SU-DHL-6 (cell line): ENCODE data around the gene LAMA3.

Experiments
- H2AFZ ChIP-seq: fragments of 200-600 bp; sonication (generic); 2 replicates; pipeline ENCODE4 v1.6.1; 2014; ENCODE audit warnings: low read depth, mild to moderate bottlenecking, moderate library complexity, mixed read lengths, antibody characterized with exemption, low read length; ENCODE audit not compliant: severe bottlenecking
- H3F3A ChIP-seq: fragments of 200-600 bp; shearing (Covaris generic); 2 replicates; pipeline ENCODE4 v1.6.0; 2016; ENCODE audit warnings: antibody characterized with exemption, mild to moderate bottlenecking; ENCODE audit not compliant: insufficient read depth
- H3K27ac ChIP-seq: fragments of 200-600 bp; sonication (generic); 2 replicates; pipeline ENCODE4 v1.5.1; 2016; ENCODE audit warnings: low read depth, mild to moderate bottlenecking, low read length, moderate library complexity, mixed read lengths
- H3K27me3 ChIP-seq: fragments of 200-600 bp; sonication (generic), shearing (Covaris generic); 2 replicates; pipeline ENCODE4 v1.6.0; 2014; ENCODE audit warnings: mild to moderate bottlenecking, low read length
- H3K36me3 ChIP-seq: fragments of 200-600 bp; sonication (generic); 2 replicates; pipeline ENCODE4 v1.6.1; 2014; ENCODE audit warnings: mild to moderate bottlenecking, low read length, mixed read lengths
- H3K4me2 ChIP-seq: fragments of 300-600, 200-600 bp; shearing (Covaris generic), sonication (generic); 2 replicates; pipeline ENCODE4 v1.6.0; 2014; ENCODE audit warnings: low read length, low read depth, mild to moderate bottlenecking; ENCODE audit not compliant: poor library complexity, severe bottlenecking
- H3K4me3 ChIP-seq: fragments of 200-600 bp; sonication (generic); 2 replicates; pipeline ENCODE4 v1.5.1; 2014; ENCODE audit warnings: antibody characterized with exemption, low read length, mild to moderate bottlenecking, mixed read lengths; ENCODE audit not compliant: insufficient read depth, poor library complexity, severe bottlenecking
- H3K79me2 ChIP-seq: fragments of 200-600 bp; sonication (generic); 2 replicates; pipeline ENCODE4 v1.6.1; 2014; ENCODE audit warnings: mild to moderate bottlenecking, low read length, moderate library complexity; ENCODE audit not compliant: insufficient read depth
- H3K9ac ChIP-seq: fragments of 200-600 bp; sonication (generic); 2 replicates; pipeline ENCODE4 v1.7.0; 2014; ENCODE audit warnings: mild to moderate bottlenecking, low read length
- H3K9me2 ChIP-seq: fragments of 200-600 bp; sonication (generic); replicated peaks from 2 replicates; pipeline ENCODE4 v1.6.1; 2014; ENCODE audit warnings: low read length; ENCODE audit not compliant: insufficient read depth
- H3K9me3 ChIP-seq: fragments of 200-600 bp; sonication (generic); 2 replicates; pipeline ENCODE4 v1.6.1; 2014; ENCODE audit warnings: low read length, mixed read lengths; ENCODE audit not compliant: insufficient read depth
- H4K20me1 ChIP-seq: fragments of 200-600 bp; sonication (generic); 2 replicates; pipeline ENCODE4 v1.6.1; 2014; ENCODE audit warnings: low read depth, mild to moderate bottlenecking, antibody characterized with exemption, low read length, moderate library complexity, mixed read lengths
- EZH2phosphoT487 ChIP-seq: fragments of 200-600 bp; sonication (generic), shearing (Covaris generic); conservative IDR thresholded peaks from 2 replicates; pipeline ENCODE4 v1.6.1; 2018; ENCODE audit warnings: mild to moderate bottlenecking, antibody characterized with exemption, low read length, moderate library complexity, mixed read lengths
- TF ChIP-seq, protein P1 (sequence below): fragments of 200-600 bp; sonication (generic); IDR thresholded peaks from one replicate; pipeline ENCODE4 v1.5.1; 2017; ENCODE audit warnings: antibody characterized with exemption, mild to moderate bottlenecking, low read length, moderate library complexity; ENCODE audit not compliant: insufficient read depth, poor library complexity, severe bottlenecking

The LAMA3 gene

DNA sequence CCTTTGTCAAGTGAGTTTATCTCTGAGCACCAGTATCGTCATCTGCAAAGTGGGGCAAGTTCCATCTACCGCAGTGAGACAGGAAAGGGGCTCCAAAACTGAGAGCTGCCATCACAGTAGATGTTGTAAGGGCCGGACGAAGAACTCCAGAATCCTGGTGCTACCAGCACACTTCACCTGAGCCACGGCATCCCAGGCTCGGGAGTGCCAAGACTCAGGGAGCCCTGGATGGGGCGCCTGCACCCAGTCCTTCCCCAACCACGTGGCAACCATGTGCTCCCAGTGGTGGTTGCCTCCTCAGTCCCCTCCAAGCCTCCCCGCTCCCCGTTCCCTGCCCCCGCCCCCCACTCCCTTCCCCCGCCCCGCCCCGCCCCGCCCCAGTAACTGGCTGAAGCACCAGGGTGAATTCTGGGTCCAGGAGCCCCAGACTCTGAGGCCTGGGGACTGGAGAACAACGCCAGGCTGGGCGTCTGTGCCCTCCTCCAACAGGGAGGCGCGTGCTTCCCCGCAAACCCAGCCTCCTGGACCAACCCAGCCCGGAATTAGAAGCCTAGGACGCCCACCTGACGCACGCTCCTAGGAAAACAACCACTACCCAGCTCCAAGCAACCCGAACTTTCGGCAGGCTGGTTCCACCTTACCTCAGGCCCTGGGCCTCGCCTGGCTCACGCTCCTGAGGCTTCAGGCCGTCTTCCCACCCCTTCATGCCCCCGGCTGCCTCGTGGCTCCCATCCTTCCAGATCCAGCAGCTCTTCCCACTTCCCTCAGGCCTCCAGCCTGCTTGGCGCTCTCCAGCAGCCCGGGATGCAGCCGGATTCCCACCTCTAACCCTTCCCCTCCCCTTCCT, 67.6 kb downstream of the LAMA3 start:
- no peaks in the 10 kb centered on the region for H3F3A ChIP-seq
- TF ChIP-seq EZH2phosphoT487 = no peak
- TF ChIP-seq, protein P1, sequence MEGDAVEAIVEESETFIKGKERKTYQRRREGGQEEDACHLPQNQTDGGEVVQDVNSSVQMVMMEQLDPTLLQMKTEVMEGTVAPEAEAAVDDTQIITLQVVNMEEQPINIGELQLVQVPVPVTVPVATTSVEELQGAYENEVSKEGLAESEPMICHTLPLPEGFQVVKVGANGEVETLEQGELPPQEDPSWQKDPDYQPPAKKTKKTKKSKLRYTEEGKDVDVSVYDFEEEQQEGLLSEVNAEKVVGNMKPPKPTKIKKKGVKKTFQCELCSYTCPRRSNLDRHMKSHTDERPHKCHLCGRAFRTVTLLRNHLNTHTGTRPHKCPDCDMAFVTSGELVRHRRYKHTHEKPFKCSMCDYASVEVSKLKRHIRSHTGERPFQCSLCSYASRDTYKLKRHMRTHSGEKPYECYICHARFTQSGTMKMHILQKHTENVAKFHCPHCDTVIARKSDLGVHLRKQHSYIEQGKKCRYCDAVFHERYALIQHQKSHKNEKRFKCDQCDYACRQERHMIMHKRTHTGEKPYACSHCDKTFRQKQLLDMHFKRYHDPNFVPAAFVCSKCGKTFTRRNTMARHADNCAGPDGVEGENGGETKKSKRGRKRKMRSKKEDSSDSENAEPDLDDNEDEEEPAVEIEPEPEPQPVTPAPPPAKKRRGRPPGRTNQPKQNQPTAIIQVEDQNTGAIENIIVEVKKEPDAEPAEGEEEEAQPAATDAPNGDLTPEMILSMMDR = no peak
- H3K4me2 ChIP-seq = no peak overlapping the region
- no peaks in the 10 kb centered on the region for H3K9me2 ChIP-seq
- H3K9me3 ChIP-seq = no peaks in the 10 kb centered on the region
- H3K79me2 ChIP-seq = no peaks in the 10 kb centered on the region
- no peak overlapping the region for H2AFZ ChIP-seq
- no peaks in the 10 kb centered on the region for H3K36me3 ChIP-seq
- no peak overlapping the region for H3K4me3 ChIP-seq
- H3K9ac ChIP-seq = no peak overlapping the region
- H4K20me1 ChIP-seq = no peaks in the 10 kb centered on the region
- H3K27ac ChIP-seq = no peak overlapping the region
- H3K27me3 ChIP-seq = 0 out of 2 replicates have a peak, but pooled peaks cover 2% of the 10 kb centered on the region

DNA sequence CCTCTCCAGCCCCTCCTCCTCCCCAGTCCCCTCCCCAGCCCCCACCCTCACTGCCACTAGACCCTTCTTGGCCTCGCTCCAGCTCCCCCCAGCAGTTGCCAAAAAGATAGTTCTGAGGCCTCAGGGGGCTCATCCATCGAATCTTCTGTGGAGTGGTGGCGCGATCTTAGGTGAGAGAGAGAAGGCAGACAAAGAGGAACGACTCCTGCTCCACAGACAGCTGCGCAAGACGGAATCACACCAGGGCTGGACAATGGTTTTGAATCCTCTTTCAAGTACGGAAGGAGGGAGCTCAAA, 68.1 kb downstream of the LAMA3 start:
- Histone ChIP-seq H2AFZ (no peak overlapping the region), H4K20me1 (no peaks in the 10 kb centered on the region), H3K36me3 (no peaks in the 10 kb centered on the region), H3K4me3 (no peak overlapping the region), H3K9ac (no peak overlapping the region), H3K79me2 (no peaks in the 10 kb centered on the region), H3K27me3 (0 out of 2 replicates have a peak, but pooled peaks cover 2% of the 10 kb centered on the region), H3K9me3 (no peaks in the 10 kb centered on the region), H3F3A (no peaks in the 10 kb centered on the region), H3K4me2 (no peak overlapping the region), H3K9me2 (no peaks in the 10 kb centered on the region), H3K27ac (no peak overlapping the region)
- TF ChIP-seq, protein P1 = no peak
- no peak for TF ChIP-seq EZH2phosphoT487

GRCh38 chr18:23758281-23758680, 69.0 kb downstream of the LAMA3 start:
- H3K79me2 ChIP-seq = no peaks in the 10 kb centered on the region

More at GRCh38 chr18:23758281-23758680, 69.0 kb downstream of the LAMA3 start:
- Histone ChIP-seq H4K20me1 (no peaks in the 10 kb centered on the region), H3K9ac (no peak overlapping the region), H3K4me3 (no peak overlapping the region), H3K9me3 (no peaks in the 10 kb centered on the region), H3K9me2 (no peaks in the 10 kb centered on the region), H3K27me3 (0 out of 2 replicates have a peak, but pooled peaks cover 2% of the 10 kb centered on the region), H3F3A (no peaks in the 10 kb centered on the region), H3K36me3 (no peaks in the 10 kb centered on the region), H2AFZ (no peak overlapping the region), H3K27ac (no peak overlapping the region), H3K4me2 (no peak overlapping the region)
- TF ChIP-seq EZH2phosphoT487 = no peak
- TF ChIP-seq, protein P1 = no peak
